NCI-H345 treated with DMSO at 0.1 percent for 48 hours (cell line): ENCODE measurements around the gene VKORC1.

Source experiments
- DNase-seq: peaks from one replicate; lab custom pipeline; 2025; ENCODE audit not compliant: unreplicated experiment; lab: John Stamatoyannopoulos, UW

The VKORC1 gene

GRCh38 chr16:31083081-31083480 lies 11.5 kb downstream of the VKORC1 start:
- DNase-seq, result no peak

DNA sequence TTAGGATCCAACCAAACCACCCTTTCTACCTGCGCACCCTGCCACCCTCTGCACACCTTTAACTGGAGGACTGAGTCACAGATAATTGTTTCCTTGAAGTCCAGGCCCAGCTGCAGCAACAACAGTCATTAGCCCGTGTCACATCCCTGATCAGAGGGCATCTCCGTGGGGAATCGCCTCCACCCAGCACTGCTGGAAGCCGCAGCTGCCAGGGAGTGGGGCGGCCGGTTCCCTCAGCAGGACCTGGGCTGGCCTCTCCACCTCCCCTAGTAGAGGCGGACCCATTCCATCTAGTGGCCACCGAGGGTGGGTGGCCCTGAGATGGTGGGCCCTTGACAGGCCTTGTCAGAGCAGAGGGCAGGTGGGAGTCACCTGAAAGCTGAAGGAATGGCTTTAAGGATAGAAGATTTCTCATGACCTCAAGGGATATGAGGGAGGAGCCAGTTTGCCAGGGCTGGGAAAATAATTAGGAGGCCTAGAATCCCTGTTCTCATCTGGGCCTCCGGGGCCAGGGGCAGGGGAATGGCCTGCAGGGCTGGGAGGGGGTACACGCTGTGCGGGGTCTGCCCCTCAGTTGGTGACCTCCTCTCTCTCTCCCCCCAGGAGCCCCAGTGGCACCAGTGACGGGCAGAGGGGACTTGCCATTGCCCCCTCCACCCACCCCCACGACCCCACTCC lies 12.1 kb downstream of the VKORC1 start:
- DNase-seq, result no peak

DNA sequence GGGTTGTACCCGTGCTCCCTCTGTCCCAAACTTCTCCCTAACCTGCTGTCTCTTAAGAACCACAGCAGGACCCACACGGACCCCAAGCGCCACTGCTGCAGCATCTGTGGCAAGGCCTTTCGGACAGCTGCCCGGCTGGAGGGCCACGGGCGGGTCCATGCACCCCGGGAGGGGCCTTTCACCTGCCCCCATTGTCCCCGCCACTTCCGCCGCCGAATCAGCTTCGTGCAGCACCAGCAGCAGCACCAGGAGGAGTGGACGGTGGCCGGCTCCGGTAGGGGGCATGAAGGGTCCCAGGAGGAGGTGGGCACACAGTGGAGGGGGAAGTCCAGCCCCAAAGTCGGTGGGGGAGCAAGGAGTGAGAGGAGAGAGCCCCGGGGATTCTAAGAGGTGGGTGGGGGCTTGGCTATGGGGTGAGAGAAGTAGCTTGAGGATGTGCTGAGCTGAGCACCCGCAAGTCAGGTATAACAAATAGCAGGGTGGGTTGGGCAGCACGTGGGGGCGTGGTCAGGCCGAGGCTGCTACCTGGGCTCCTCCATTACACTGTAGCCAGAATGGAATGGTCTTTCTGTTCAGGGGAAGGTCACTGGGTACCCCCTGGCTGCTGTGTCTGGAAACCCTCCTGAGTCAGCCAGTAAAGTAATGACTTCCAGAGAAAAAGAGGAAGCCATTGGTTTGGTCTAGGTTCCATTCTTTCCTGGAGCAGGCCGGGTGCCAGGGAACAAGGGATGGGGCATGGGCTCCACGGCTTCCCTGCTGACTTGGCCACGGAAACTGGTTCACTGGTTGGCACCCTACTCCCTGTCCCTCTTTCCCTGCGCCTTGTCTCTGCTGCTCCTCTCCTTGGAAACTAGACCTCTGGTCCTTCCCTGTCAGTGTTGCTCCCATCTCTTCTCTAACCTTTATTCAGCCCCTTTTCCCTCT lies 12.9 kb downstream of the VKORC1 start:
- no peak for DNase-seq

GRCh38 chr16:31080756-31081419 lies 13.7 kb downstream of the VKORC1 start:
- no peak for DNase-seq

DNA sequence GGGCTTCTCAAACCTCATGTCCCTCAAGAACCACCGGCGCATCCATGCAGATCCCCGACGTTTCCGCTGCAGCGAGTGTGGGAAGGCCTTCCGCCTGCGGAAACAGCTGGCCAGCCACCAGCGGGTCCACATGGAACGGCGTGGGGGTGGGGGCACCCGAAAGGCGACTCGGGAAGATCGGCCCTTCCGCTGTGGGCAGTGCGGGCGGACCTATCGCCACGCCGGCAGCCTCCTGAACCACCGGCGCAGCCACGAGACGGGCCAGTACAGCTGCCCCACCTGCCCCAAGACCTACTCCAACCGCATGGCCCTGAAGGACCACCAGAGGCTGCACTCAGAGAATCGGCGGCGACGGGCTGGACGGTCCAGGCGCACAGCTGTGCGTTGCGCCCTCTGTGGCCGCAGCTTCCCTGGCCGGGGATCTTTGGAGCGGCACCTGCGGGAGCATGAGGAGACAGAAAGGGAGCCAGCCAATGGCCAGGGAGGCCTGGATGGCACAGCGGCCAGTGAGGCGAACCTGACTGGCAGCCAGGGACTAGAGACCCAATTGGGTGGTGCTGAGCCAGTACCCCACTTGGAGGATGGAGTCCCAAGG lies 14.5 kb downstream of the VKORC1 start:
- no peak for DNase-seq

DNA sequence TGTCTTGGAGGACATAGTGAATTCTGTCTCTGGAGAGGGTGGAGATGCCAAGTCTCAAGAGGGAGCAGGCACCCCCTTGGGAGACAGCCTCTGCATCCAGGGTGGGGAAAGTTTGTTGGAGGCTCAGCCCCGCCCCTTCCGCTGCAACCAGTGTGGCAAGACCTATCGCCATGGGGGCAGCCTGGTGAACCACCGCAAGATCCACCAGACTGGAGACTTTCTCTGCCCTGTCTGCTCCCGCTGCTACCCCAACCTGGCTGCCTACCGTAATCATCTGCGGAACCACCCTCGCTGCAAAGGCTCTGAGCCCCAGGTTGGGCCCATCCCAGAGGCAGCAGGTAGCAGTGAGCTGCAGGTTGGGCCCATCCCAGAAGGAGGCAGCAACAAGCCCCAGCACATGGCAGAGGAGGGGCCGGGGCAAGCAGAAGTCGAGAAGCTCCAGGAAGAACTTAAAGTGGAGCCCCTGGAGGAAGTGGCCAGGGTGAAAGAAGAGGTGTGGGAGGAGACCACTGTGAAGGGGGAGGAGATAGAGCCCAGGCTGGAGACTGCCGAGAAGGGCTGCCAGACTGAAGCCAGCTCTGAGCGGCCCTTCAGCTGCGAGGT lies 15.2 kb downstream of the VKORC1 start:
- DNase-seq, result no peak

DNA sequence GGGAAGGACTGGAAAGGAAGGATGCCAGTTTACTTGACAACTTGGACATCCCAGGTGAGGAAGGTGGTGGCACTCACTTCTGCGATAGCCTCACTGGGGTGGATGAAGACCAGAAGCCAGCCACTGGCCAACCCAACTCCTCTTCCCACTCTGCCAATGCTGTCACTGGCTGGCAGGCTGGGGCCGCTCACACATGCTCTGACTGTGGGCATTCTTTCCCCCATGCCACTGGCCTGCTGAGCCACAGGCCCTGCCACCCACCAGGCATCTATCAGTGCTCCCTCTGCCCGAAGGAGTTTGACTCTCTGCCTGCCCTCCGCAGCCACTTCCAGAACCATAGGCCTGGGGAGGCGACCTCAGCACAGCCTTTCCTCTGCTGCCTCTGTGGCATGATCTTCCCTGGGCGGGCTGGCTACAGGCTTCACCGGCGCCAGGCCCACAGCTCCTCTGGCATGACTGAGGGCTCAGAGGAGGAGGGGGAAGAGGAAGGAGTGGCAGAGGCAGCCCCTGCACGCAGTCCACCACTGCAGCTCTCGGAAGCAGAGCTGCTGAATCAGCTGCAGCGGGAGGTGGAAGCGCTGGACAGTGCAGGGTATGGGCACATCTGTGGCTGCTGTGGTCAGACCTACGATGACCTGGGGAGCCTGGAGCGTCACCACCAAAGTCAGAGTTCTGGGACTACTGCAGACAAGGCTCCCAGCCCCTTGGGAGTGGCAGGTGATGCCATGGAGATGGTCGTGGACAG lies 15.8 kb downstream of the VKORC1 start:
- no peak for DNase-seq

- no peak for DNase-seq
These were observed 16.8 kb downstream of the VKORC1 start for GRCh38 chr16:31077592-31078396.

GRCh38 chr16:31077024-31077423 lies 17.6 kb downstream of the VKORC1 start:
- no peak for DNase-seq

GRCh38 chr16:31076319-31076718 lies 18.3 kb downstream of the VKORC1 start:
- DNase-seq, result no peak

- no peak for DNase-seq
These were observed 19.8 kb downstream of the VKORC1 start for GRCh38 chr16:31074814-31075183.

DNA sequence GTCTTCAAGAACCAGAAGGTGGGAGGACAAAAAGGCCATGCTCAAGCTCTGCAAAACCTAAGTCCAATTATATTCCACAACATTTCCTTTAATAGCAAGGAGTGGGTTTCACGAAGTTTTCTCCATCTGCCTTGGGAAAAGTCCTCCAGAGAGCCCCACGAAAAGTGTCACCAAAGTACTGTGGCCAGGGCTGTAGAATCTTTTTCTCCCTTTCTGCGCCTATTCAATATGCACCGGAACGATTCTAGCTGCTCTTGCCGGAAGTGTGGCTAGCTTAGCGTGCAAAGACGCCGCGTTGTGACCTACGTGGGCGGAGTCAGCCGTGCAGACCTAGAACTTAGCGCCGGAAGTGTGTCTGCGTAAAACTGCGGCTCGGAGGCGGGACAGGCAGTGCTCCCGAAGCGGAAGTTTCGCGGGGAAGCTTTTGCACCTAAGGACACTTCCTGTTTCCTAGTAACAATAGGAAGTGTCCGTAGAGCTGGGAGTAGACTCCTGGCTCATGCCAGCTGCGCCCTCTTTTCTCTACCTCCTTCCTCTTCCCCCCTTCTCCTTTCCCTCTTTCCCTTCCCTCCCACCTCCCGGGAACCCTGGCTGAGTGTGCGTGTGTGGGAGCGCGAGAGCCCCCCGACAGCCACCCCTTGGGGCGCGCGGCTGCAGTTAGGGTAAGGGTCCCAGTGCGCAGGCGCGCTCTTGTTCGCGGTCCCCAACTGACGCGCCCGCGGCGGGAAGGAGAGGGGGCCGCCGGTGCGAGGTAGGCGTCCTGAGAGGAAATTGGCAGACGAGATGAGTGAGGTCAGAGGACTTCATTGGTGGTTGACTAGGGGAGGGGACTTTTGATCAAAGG lies 20.4 kb downstream of the VKORC1 start, which contains the start of the genes ZNF646 and ZNF668:
ZNF646 (plus strand) TSS at position 453 of the 844 bp plus-strand sequence. CDS start 1,903 bp downstream, outside the sequence.
ZNF668 (minus strand) TSS at position 271 of the 844 bp plus-strand sequence. CDS start 9,781 bp downstream, outside the sequence.
- peak; percentile 100 for DNase-seq

- DNase-seq, result peak; percentile 84
These were observed 21.2 kb downstream of the VKORC1 start for GRCh38 chr16:31073142-31073969.

DNA sequence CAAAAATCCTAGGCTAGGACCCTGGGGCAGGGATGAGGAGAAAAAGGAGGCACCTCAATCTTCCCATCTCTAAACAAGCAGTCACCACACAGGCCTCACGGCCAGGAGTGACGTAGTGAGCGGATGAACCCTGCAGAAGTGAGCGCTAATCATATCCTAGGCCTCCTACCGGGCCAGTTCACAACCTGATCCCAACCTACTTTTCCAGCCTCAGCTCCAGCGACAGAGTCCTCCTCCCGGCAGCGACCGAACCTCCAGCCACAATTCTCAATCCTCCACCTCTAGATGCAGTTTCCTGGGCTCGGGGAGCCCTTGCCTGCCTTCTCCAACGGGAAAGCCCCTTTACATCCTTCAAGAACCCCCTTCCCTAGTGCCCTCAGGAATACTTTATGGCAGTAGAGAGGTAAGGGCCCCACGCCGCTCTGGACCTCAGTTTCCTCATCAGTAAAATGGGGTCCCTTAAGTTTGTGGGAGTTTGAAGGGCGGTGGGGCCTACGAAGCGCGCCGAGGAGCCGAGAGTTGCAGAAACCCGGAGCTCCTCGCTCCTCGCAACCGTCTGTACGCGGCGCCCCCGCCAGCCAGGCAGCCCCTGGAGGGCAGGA lies 22.0 kb downstream of the VKORC1 start:
- DNase-seq, result no peak

- DNase-seq, result no peak
These were observed 22.7 kb downstream of the VKORC1 start for GRCh38 chr16:31071861-31072260.

DNA sequence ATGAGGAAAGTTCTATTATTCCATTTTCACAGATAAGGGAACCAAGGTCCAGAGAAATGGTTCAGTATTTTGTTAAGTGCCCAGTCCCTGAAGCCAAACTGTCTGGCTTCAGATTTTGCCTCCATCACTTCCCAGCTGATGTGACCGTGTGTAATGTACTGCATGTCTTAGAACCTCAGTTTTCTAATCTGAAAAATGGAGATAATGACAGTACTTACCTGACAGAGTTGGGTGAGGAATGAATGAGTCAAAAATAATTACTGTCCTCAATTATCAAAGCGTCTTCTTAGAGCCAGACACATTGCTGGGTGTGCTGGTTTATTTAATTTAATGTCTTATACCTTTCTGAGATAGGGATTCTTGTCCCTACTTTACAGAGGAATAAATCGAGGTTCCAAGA lies 27.3 kb downstream of the VKORC1 start:
- DNase-seq, result no peak

GRCh38 chr16:31064882-31065461 lies 29.6 kb downstream of the VKORC1 start:
- DNase-seq, result no peak
